GM20431 (cell line): ENCODE data around the gene RBM20.

ENCODE experiments used
- in situ Hi-C: fragments of 300-500 bp; cut with MseI, MboI; formaldehyde crosslinking; loops from one replicate; pipeline ENCODE4 v1.15.0; 2020; ENCODE audit warnings: low sequenced_read_pairs; ENCODE audit not compliant: unreplicated experiment

The RBM20 gene

GRCh38 chr10:110797416-110797815 lies 153.3 kb downstream of the RBM20 start:
- in situ Hi-C loops: no loop called here

- in situ Hi-C loops: no loop called here
Observed at GRCh38 chr10:110798340-110798739, 154.2 kb downstream of the RBM20 start.

DNA sequence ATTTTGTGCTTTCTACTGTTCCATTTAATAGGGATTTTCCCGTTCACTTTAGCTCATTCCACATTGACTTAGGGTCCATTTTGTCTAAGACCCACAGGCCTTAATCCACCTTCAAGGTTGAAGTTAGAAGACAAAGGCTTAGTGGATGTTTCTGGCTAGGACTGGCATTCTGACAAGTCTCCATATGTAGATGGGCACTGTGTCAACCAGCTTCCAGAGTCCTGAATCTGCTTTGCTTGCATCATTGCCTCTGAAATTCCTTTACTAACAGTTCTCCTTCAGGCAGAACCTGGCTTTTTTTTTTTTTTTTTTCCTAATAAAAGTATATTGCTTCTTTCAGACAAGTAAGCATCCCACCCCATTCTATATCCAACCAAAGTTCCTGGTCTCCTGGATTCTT lies 158.0 kb downstream of the RBM20 start:
- in situ Hi-C loops: no loop called here

GRCh38 chr10:110802551-110803238 lies 158.6 kb downstream of the RBM20 start:
- in situ Hi-C loops: no loop called here

DNA sequence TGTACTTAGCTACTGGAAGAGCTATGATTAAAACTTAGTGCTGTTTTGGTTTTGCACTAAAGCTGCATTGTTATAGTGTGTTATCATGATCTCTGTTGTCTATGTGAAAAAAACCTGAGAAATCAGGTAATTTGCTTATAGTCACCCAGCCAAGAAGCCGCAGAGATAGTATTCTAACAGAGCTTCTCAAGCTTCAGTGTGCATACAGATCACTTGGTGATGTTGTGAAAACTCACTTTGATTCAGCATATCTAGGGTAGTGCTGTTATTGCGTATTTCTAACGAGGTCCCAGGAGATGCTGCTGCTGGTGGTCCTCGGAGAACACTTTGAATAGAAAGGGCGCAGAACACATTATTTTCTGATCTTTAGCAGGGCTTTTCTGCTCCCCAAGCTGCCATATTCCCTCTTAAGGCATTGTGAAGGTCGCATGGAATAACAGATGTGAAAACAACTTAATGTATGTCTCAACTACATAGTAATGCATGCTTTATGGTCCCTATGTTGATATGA lies 159.2 kb downstream of the RBM20 start:
- in situ Hi-C loops: no loop called here

- in situ Hi-C loops: no loop called here
Observed at GRCh38 chr10:110803830-110804338, 159.7 kb downstream of the RBM20 start.

DNA sequence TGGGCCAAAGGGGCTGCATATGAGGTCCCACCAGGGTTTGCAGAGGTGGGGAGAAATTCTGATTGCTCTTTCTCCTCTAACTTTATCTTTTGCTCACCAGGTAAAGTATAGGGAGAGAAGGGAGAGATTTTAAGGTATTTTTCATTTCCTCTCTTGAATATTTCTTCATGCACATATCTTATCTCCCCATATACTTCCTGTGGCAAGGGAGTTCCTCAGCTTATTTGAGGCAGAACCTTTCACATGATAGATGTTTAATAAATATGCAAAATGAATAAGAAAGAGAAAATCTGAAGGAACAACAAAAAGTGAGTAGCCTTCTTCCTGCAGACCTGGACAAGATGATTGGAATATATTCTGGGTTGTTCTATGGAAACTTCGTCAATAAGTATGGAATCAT lies 160.2 kb downstream of the RBM20 start:
- in situ Hi-C loops: no loop called here

DNA sequence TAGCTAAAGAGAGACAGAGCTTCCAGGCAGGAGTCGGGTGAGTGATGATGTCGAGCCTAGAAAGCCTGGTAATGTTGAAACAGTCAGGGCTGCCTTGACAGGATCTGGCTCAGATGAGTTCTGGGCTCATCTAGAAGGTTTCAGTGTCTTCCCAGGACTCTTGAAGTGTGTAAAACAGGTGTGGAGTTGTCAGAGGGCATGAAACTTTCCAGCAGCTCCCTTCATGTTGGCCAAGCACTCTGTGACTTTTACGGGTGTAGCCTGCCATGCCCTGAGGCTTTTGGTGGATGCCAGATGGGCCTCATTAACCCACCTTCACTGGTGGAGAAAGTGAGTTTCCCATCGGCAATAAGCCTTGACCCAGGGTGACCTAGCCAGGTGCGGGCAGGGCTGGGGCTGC lies 161.2 kb downstream of the RBM20 start:
- in situ Hi-C loops: no loop called here

DNA sequence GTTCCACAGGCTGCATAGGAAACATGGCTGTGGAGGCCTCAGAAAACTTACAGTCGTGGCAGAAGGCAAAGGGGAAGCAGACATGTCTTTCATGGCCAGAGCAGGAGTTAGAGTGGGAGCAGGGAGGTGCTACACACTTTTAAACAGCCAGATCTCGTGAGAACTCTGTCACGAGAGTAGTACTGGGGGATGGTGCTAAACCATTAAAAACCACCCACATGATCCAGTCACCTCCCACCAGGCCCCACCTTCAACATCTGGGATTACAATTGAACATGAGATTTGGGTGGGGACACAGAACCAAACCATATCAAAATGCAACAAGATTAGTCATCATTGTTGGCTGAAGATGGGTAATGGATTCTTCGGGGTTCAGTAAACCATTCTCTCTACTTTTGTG lies 162.2 kb downstream of the RBM20 start:
- in situ Hi-C loops: no loop called here

- in situ Hi-C loops: no loop called here
Observed at GRCh38 chr10:110808123-110808522, 164.0 kb downstream of the RBM20 start.

- in situ Hi-C loops: no loop called here
Observed at GRCh38 chr10:110808615-110809014, 164.5 kb downstream of the RBM20 start.

DNA sequence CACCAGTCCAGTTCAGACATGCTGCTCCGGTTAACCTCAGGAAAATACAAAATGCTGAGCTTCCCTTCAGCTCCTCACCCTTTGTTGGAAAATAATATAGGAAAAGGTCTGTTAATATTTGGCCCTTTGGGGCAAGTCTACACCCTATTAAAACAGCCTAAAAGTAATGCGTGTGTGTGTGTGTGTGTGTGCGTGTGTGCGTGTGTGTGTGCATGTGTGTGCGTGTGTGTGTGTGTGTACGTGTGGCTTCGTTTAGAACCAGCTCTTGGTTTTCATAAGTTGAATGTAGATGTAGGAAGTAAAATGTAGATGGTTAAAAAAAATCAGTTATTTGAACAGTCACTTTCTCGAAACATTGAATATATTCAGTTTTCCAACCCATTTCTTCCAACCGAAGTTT lies 166.5 kb downstream of the RBM20 start:
- in situ Hi-C loops: no loop called here

DNA sequence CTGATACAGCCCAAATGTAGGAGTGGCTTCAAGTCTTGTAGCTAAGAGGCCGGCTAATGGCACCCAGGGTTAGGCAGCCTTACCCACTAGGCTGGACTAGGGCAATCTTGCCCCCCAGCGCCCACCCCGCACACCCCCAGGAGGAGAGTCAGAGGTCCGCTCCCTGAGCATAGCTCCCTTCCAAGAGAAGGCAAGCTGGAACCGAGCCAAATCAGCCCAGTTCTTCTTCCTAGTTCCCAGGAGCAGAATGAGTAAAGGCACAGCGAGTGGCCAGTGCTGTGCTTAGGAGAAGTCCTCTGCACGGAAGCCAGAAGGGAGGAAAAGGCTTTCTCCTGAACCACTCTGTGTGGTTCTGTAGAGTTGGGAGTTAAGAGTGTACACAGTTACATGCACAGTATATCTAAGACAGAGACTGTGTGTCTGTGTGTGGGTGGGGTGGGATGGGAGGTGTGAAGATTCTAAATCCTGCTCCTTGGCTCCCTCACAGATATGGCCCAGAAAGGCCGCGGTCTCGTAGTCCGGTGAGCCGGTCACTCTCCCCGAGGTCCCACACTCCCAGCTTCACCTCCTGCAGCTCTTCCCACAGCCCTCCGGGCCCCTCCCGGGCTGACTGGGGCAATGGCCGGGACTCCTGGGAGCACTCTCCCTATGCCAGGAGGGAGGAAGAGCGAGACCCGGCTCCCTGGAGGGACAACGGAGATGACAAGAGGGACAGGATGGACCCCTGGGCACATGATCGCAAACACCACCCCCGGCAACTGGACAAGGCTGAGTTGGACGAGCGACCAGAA lies 167.8 kb downstream of the RBM20 start:
- in situ Hi-C loops: no loop called here

GRCh38 chr10:110812583-110812982 lies 168.4 kb downstream of the RBM20 start:
- in situ Hi-C loops: no loop called here

DNA sequence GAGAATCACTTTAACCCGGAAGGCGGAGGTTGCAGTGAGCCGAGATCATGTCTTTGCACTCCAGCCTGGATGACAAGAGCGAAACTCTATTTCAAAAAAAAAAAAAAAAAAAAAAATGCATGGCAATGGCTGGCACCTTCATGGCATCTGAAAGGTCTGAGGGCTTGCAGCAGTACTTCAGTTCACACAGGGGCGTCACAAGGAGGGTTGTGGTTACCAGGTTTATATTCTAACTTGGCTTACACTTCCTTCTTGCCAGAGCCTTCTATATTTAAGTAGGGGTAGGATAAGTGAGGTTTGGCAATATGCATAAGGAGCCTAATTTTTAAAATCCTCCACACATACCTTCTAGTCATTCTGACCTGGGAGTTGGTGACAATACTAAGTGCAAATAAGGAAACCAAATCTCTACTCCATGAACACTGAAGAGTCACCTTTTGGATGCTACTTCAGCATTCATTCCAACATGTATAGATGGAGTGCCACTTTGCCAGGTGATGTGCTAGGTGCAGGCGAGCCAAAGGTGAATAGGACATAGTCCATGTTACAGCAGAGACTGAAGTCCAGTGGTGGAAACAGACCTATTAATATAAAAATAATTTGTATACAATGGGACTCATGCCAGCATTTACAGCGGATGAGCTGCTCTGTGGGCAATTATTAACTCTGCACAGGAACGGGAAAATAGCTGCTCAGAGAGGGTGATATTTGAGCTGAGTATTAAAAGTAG lies 169.8 kb downstream of the RBM20 start:
- in situ Hi-C loops: no loop called here

- in situ Hi-C loops: no loop called here
Observed at GRCh38 chr10:110815354-110816004, 171.3 kb downstream of the RBM20 start.

- in situ Hi-C loops: no loop called here
Observed at GRCh38 chr10:110817614-110818013, 173.5 kb downstream of the RBM20 start.

DNA sequence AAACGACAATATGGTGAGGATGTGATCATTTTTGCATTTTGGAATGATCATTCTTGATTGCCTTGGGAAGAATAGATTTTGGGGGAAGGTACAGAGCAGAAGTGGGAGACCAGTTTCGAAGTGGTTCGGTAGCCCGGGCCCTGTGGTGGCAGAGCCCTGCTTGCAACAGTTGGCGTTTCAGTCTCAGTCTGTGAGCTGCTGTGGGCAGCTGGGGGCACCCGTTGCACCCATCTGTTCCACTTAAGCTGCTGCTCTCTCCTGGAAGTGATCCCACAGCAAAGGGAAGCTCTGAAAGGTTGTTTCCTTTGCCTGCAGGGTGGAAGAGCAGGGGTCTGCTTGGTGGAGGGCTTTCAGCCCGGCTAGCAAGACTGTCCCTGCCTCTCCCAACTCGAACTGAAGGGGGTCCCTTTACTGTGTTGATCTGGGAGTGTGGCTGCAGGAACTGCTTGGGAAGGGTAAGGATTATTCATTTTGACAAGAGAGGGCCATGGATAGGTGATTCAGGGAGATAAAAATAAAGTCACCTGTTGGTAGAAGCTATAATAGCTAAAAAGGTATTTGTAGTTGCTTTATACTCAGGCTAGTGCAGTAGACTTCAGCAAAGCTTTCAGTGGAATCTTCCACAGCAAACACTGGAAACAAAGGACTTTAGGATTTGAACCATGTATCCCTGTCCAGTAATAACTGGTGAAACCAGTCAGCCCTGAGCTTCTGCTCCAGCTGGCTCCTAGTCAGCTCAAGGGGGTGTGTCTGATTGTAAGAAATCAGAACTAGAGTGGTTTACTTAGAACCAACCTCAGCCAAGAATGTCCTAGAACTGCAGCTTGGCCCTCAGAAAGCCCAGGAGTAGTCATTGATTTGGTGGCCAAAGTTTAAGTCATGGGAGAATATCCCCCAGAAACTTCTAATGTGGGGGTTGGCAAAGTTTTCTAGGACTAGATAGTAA lies 174.4 kb downstream of the RBM20 start:
- in situ Hi-C loops: no loop called here

GRCh38 chr10:110820321-110820814 lies 176.2 kb downstream of the RBM20 start:
- in situ Hi-C loops: no loop called here
